ENCODE measurements around the gene TENM4.
"Not testable (repeated sequence)": the region's sequence is repeated elsewhere in the genome, so short reads cannot be mapped to it uniquely, and the experiment has no call there.

Gene TENM4

DNA sequence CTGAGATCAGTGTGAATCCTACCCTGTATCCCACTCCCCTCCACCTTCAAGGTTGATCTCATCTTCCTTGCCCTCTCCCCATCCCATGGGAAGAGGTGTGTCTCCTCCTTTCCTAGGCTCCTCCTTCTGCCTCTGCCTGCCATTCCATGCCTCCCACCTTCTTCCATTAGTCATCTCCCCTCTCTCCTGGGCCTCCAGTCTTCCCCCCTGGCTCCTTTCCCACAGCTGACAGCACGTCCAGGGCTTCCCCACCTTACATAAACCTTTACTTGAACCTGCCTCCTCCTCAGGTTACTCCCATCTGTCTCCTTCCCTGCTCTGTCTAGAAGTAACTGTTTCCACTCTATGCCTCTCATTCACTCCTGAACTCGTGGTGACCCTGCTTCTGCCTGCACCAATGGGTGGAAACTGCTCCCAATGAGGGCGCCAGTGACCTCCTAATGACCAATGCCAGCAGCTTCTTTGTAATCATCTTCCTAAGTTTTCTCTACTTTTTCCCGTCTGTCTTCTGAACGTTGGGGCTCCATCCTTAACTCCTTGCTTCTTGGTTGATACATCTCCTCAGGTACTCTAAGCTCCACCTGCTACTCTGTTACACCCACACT lies 599.3 kb downstream of the TENM4 start:
- in situ Hi-C loops (cut with MboI; ENCODE audit: low sequenced_read_pairs) = no loop called here

DNA sequence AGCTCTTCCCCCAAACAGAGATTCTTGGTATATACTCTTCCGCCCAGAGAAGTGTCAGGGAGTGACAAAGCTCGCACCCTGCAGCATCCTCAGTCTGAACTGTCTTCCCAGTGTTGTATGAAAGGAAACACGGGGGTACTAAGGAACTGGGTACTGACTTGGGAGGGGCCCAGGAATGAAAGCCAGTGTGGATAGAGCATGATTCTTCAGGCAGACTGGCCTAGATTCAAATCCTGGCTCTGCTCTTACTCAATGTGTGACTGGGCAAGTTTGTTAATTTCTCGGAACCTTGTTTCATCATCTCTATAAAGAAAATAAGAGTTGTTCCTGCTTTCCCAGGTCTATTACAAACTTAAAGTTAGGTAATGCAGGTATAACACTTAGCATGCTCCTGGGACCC lies 600.2 kb downstream of the TENM4 start:
- in situ Hi-C loops (cut with MboI; ENCODE audit: low sequenced_read_pairs) = no loop called here

DNA sequence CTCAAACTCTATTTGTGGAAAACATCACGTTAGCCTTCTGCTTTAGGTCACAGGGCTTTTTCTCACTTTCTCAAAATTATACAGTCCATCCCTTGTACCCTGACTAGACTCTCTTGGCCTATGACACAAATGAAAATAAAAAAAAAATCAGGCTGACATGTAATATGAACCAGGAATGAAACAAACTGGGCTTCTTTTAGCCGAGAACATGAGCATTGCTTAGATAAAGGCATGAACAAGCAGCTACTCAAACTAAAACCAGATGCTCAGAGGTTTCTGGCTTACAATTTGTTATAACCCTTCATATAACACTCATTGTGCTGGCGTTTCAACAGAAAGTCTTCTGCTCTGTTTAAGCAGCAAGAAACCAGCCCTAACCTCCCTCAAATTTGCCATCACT lies 600.6 kb downstream of the TENM4 start:
- in situ Hi-C loops (cut with MboI; ENCODE audit: low sequenced_read_pairs) = no loop called here

DNA sequence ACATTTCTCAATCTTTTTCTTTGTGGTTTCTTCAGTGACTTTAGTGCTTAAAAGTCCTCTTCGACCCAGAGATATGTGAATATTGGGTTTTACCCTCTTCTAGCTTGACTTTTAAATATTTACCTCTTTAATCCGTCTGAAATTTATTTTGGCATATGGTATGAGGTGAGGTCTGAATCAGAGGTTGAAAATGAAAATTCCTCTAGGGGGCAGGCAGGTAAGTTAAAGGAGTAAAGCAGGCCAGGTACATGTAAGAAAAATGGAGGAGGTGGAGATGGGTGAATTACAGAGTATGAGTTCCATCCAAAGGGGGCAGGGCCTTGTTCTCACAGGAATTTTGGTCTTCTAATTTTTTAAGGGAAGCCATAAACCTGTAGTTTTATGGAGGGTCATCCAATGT lies 602.4 kb downstream of the TENM4 start:
- in situ Hi-C loops (cut with MboI; ENCODE audit: low sequenced_read_pairs) = no loop called here

DNA sequence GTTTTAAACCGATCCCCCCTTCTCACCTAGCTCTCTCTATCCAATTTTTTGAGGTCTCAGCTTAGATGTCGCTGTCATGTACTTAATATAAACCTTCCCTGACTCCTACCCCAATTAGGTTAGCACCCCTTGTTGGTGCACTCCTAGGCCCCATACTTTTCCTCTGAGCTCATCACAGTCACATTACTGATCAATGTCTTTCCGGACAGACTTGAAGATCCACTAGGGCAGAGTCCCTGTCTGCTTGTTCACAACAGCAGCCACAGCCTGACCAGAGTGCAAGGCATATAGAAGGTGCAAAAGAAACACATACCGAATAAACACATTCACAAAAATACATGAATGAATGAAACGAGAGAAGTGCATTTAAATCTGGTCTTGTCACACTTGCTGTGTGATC lies 605.2 kb downstream of the TENM4 start:
- in situ Hi-C loops (cut with MboI; ENCODE audit: low sequenced_read_pairs) = no loop called here

DNA sequence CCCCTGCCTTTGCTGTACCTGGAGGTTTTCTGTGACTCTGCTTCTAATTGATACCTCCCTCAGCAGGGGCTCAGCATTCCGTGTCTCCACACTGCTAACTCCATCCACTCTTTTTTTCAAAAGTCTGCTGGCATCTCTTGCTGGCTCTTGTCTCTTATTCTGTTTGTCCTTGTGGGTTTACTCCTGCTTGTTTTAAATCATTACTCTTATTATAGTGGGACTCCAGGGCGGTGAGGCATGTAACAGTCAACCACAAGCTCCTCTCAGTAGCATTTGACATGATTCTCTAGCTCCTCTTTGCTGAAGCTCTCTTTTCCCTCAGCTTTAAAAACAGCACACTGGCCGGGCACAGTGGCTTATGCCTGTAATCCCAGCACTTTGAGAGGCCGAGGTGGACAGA lies 605.9 kb downstream of the TENM4 start:
- in situ Hi-C loops (cut with MboI; ENCODE audit: low sequenced_read_pairs) = no loop called here

DNA sequence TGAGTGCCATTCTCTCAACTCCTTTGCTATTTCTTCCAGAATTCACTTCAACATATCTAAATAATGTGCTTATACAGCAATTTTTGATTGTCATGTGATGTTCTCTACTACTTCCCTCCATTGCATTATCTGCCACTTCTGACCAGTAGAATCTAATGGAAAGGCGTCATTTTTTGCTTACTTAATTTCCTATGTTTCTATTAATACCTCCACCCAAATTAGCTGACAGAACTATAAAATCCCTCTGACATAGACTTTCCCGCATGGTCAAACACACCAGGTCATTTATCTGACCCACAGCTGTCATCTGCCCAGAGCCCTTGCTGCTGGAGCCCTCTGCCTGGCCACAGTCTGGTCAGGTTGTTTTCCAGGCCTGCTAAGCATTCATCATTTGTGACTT lies 607.6 kb downstream of the TENM4 start:
- in situ Hi-C loops (cut with MboI; ENCODE audit: low sequenced_read_pairs) = no loop called here

DNA sequence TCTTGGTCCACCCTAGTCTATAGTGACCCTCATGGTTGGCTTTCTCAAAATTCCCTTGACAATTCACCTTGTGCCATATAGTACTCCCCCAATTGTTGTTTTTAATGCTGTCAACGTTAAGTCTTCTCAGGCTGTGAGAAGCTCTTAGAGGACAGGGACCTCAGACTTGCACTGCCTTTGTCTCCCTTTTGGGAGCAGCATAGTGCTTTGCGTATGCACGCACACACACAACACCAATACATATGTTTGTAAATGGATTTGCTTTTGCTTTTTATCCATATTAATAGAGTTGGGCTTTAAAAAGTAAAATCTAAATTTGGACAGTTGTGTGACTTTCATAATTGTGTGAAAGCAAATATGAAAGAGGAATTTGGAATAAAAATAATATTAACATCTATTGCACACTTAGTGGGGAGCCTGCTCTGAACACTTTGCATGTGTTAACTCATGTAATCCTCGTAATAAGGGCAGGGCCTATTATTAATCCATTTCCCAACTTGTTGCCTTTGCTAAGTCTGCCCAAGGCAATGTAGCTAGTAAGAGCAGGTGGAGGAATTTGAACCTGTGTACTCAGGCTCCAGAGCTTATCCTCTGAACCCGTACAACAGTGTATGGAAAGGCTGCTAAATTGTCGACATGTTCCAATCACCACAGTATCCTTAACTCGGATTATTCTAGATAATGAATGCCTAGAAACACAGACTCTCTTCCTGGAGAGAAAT lies 608.4 kb downstream of the TENM4 start:
- in situ Hi-C loops (cut with MboI; ENCODE audit: low sequenced_read_pairs) = no loop called here

DNA sequence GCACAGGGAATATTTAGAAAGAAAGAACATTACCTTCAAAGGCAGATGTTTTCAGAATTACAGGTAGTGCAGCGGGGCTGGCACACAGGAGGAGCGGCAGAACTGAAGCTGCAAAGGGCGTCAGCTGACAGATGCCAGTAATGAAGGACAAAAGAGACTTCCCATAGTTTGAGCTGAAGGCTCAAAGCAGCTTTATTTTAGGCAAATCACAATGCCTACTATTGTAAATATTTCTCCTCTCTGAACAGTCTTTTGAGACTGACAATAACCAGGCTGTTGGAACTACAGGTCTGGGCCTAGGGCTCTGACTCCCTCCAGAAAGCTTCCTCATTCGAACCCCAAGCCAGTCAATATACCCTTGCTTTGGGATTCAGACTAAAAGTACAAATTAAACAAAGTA lies 609.3 kb downstream of the TENM4 start:
- in situ Hi-C loops (cut with MboI; ENCODE audit: low sequenced_read_pairs) = no loop called here

DNA sequence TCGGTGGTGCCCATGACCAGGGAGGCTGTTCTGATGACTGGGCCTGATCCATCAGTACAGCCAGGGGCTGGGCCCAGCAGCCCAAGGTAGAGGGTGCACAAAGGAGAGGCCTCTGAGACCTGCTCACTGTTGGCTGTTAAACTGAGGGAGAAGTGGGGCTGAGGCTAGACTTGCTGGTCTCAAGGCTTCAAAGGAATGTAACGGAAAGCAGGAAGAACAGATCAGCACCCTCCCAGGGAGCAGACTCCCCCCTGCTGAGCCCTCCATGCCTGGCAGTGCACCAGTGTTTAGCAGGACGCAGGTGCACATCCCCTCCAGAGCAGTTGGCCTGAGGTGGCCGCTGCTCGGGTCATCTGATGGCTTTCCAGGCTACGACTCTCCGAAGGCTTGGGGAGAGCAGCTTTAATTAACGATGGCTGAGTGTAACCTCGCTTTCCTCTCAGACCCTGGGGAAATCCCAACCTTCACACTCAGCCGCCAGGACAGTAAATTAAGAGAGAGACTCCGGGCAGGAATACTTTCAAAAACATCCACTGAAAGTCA lies 610.5 kb downstream of the TENM4 start:
- in situ Hi-C loops (cut with MboI; ENCODE audit: low sequenced_read_pairs) = no loop called here

DNA sequence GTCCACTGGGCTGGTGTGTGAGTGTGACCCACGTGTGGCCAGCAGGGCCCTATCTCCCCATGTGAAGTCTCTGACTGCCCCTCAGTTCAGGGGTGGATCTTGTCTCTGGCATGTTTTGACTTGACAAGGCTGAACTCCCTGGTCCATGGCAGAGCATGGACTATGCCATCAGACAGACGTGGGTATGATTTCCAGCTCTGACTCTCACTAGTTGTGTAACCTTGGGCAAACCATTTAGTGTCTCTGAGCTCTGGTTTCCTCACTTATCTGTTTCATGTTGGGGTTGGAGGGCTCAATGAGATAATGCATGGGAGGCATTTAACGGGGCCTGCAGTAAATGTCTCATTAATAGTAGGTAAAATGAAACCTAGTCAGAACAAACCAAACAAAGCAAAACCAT lies 611.7 kb downstream of the TENM4 start:
- in situ Hi-C loops (cut with MboI; ENCODE audit: low sequenced_read_pairs) = no loop called here

DNA sequence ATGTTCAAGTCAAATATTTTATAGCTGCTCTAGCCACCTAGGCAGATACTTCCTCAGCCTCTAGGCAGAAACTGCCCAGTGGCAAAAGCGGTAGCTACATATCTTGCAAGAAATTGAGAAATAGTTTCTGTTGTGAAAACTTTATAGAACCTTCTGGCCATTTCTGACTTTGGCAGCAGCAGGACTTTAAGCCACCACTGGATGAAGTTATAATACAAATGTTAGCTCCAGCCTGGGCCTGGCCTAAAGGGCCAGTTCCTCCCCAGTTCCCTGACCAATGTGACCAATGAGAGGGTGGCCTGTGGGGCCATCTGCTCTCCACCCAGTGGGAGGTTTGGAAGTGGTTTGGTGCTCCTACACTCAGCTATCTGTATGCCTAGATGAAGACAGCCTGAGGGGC lies 612.2 kb downstream of the TENM4 start:
- in situ Hi-C loops (cut with MboI; ENCODE audit: low sequenced_read_pairs) = no loop called here

DNA sequence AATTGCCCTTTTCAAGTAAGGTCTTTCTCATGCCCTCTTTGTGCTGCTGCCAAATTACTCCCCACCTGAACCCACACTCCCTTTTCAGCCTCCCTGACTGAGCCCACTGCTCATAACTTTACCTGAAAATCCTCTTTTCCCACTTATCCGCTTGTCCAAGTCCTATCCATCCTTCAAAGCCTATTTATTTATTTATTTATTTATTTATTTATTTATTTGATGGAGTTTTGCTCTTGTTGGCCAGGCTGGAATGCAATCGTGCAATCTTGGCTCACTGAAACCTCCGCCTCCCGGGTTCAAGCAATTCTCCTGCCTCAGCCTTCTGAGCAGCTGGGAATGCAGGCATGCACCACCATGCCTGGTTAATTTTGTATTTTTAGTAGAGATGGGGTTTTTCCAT lies 613.5 kb downstream of the TENM4 start:
- in situ Hi-C loops (cut with MboI; ENCODE audit: low sequenced_read_pairs) = not testable (repeated sequence)

DNA sequence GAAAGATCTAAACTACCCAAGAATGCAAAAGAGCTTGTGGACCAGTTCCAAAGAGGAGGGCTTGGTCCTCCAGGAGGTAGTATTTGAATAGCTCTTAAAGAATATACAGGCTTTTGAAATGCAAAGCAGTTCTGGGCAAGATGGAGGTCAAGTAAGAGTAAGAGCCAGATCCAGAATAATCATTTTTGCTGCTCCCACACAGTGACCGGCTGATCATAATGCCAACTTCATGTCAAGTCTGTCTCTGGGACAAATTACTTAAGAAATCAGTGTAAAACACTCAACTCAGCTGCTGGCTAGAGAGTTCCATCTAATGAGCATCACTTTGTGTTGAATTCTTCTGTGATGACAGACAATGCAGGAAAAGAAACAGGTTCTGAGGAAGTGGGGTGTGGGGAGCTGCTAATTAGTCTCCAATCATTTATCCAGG lies 615.2 kb downstream of the TENM4 start:
- in situ Hi-C loops (cut with MboI; ENCODE audit: low sequenced_read_pairs) = no loop called here

DNA sequence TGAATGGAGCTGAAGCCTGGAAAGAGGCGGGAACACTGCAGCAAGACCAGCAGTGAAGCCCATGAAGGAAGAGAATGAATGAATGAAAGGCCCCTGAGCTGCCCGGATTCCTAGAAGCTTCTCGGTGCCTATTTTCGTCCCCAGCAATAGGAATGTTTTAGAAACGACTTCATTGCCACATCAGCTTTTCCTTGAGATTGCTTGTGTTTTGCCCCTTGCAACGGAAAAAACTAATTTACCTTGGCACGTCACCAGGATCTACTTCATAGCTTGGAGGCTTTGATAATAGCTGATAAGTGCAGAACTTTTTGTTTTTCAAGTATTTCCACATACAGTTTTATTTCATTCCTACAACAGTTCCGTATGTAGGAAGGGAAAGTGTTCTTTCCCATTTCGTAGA lies 617.2 kb downstream of the TENM4 start:
- in situ Hi-C loops (cut with MboI; ENCODE audit: low sequenced_read_pairs) = no loop called here

DNA sequence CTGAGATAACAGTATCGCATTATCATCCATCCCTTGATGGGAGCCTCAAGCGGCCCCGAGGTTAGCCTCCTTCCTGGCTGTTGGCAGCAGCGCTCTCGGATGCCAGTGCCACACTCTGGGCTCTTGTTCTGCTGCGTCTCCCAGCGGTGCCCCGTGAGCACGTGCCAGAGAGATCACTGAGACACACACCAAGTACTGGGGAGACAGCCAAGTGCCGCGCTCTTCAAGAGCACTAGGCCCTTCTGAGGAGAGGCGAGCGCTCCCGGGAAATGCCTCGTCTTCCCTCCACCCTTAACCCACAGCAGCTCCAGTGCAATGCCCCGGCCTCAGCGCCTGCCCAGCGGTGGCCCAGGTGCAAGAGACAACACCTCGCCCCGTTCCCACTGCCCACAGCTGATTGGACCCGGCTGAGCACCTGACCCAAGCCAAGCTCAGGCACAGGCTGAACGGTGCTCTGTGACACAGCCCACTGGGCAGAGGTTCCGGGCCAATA lies 617.9 kb downstream of the TENM4 start:
- in situ Hi-C loops (cut with MboI; ENCODE audit: low sequenced_read_pairs) = no loop called here

DNA sequence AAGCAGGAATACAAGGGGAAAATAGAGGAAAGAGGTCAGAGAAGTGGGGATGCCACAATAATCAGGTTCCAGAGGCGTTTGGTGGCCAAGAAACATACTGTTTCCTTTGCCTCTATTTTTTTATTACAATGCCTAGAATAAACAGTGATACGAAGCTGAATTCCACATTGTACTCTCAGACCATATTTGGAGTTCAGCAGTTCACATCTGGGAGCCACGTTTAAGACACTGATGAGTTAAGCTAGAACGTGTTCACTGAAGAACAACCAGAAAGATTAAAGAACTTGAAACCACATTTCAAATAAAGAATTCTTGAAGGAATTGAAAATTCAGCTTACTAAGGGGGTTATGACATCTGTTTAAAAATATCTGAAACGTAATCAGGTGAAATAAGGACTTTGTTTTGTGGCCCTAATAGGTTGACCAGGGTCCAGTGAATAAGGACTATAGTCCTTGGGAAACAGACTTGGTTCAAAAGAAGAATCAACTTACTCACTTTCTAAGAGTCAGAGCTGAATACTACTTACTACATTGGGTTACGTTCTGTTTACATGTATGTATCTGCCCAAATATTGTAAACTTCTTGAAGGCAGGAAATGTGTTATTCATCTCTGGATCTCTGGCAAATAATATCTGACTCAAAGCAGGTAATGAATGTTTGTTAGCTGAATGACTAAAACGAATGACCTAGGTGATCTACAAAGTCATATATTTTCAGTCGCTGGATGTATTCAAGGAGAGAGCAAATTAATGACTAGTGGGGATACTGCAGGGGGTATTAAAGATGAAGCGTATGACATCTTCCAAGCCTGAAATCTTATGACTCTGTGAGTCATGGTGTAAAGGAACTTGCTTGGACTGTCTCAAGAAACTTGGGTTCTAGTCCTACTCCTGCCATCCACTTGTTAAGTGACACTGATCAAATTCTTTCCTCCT lies 619.2 kb downstream of the TENM4 start:
- in situ Hi-C loops (cut with MboI; ENCODE audit: low sequenced_read_pairs) = no loop called here

DNA sequence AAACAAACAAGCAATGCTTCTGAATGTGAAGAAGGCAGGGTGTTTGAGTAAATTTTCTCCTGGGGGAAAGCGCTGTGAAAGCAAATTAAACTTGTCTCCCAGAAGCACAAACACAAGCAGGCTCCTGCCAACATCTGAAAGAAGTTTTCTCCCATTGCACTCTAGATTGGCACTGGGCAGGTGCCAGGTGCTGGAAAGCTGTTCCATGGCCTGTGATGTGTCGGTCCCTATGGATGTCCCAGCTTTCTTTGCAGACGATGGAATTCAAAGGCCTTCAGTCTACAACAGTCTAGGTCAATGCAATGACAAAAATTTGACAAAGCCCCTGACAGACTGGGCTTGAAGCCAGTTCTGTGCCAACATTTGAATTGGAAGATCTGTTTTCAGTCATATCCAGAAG lies 620.1 kb downstream of the TENM4 start:
- in situ Hi-C loops (cut with MboI; ENCODE audit: low sequenced_read_pairs) = no loop called here

DNA sequence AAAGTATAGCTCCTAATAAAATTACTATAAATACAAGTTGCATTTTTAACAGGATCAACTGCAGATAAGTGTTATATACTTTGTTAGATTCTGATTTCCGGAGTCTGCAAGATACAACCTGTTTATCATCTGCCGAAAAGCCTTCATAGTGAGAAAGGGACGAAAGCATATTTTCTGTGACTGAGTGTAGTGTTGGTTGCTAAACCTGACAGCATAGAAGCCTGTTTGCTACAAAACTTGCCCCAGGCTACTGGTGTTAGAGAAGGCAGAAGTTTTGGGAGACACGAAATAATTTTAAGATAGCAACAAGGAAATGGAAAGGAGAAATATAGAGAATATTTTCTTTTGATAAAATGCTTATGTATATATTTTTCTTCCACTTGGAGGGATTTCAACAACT lies 622.6 kb downstream of the TENM4 start:
- in situ Hi-C loops (cut with MboI; ENCODE audit: low sequenced_read_pairs) = no loop called here

DNA sequence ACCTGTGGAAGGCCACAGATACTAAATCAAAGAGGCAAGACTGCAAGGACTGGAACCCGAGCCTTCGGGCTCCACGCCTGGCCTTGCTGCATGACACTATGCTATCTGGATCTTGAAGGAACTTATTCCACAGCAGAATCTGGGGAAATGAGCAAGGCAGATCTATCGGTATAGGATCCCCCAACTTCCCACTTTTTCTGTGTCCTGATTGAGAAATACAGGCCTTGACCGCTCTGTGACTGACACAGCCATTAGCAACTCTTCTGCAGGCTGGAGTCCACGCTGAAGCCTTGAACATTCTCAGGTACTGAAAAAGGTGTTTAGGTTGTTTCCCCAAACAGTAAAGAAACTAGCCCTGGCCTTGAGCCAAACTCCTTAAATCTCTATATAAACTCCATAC lies 625.0 kb downstream of the TENM4 start:
- in situ Hi-C loops (cut with MboI; ENCODE audit: low sequenced_read_pairs) = no loop called here

DNA sequence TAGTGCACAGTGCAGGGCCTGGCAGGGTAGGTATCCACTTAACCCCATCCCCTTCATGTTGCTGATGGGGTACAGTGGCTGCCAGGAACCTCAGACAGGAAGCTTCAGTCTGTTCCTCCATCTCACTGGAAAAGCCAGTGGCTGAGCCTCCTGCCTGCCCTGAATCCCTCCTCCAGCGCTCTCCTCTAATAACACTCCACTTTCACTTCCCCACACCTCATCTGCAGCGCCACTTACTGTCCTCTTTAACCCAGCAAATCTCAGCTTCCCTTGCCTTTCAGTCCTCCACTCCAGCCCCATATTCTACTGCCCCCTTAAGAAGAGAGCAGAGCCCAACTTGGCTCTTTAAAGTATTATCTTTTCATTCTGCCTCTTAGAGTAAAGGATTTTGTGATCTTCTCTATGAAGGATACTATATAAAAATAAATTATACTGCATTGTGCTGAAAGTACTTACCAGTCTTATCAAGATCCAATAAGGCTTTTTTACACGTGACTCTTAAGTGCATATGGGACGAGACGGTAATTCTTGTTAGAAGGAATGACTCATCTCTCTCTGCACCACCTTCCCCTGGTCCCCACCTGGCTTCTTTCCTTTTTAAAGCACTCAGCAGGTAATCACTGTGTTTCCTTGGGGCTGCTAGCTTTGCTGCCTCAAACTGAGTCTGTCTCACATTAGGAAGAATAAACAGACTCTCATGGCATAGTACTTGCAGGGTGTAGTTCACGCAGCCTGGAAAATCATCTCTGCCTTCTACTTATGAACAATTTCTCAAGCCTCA lies 628.1 kb downstream of the TENM4 start:
- in situ Hi-C loops (cut with MboI; ENCODE audit: low sequenced_read_pairs) = no loop called here
